ENCODE measurements around the gene RNPS1. TPM values are rescaled to one million over a fixed set of nuclear protein-coding genes. Genes with fewer than 3 reads are reported as not detected.
A peak's percentile ranks its signal among the peaks of the same experiment; 100 is the strongest.

The RNPS1 gene
- total RNA-seq, 1 experiment from 2014 or later = 164 TPM

DNA sequence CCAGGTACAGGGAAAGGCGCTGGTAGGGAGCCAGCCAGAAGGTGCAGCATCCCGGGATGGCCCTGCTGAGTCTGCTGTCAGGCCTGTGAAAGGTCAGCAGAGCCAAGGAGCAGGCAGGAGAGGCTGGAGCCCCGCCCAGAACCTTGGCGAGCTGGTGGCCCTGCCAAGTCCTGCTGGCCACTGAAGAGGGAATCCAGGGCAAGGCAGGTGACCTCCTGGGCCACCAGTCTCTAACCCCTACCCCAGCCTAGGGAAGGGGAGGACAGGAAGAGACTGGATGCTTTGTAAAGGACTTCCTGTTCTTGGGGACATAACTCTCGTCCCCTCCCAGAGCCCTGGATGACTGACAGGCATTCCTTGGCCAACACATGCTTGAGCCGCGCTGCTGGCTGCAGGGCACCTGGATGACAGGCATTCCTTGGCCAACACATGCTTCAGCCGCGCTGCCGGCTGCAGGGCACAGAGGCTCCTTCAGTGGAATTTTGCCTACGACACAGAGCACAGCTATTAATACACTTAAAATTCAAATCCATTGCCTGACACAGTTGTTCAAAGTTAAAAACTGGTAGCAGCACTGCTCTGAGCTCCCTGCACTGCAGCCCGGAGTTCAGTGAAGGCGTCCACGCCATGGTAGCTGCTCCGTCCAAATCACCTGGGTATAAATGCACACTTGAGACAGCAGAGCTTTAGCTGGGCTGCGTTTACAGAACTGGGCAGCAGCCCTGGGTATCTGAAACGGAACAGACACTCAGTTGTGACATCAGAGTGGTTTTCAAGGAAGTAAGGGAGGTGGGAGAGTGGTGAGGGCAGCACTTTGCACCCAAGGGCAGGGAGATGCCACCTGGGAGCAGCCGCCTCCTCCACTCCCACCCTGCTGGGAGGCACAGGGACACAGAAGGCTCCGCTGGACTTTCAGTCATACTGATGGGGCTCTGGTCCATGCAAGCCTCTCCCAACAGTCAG, 55.3 kb downstream of the RNPS1 start:
- Histone ChIP-seq H3K4me3 (peak overlapping the region; percentile 99), H3K27me3 (replicated peaks) (no peaks in the 10 kb centered on the region), H3K4me1 (replicated peaks) (peaks cover 17% of the 10 kb centered on the region), H3K27ac (no peak overlapping the region), H3K36me3 (peaks cover 56% of the 10 kb centered on the region), H3K9me3 (replicated peaks) (peaks cover 3% of the 10 kb centered on the region)
- no peak for DNase-seq (ENCODE audit: low read depth in 1 of 2, low spot score in 2 of 2)

DNA sequence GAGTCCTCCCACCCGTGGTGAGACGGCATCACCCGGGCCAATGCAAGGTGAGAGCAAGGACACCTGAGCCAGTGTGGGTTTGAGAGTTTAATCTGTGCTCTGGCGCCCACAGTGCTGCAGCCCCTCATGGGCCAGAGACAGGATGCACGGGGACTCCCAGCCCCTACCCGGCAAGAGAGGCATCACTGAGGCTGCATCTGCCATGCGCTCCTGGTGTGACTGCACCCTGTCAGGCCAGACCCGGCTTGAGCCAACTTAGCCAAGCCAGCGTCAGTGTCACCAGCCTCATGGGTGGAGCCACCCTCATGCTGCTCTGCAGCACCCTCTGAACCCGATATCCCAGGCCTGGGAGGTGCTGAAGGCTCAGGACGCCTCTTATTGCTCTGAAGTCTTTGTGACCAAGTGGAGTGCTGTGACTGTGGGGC, 56.0 kb downstream of the RNPS1 start:
- H3K36me3 ChIP-seq = peaks cover 64% of the 10 kb centered on the region
- no peak overlapping the region for H3K4me3 ChIP-seq
- H3K27me3 ChIP-seq (replicated peaks) = no peaks in the 10 kb centered on the region
- peaks cover 17% of the 10 kb centered on the region for H3K4me1 ChIP-seq (replicated peaks)
- H3K9me3 ChIP-seq (replicated peaks) = peaks cover 3% of the 10 kb centered on the region
- DNase-seq (ENCODE audit: low read depth in 1 of 2, low spot score in 2 of 2) = no peak
- H3K27ac ChIP-seq = no peak overlapping the region

DNA sequence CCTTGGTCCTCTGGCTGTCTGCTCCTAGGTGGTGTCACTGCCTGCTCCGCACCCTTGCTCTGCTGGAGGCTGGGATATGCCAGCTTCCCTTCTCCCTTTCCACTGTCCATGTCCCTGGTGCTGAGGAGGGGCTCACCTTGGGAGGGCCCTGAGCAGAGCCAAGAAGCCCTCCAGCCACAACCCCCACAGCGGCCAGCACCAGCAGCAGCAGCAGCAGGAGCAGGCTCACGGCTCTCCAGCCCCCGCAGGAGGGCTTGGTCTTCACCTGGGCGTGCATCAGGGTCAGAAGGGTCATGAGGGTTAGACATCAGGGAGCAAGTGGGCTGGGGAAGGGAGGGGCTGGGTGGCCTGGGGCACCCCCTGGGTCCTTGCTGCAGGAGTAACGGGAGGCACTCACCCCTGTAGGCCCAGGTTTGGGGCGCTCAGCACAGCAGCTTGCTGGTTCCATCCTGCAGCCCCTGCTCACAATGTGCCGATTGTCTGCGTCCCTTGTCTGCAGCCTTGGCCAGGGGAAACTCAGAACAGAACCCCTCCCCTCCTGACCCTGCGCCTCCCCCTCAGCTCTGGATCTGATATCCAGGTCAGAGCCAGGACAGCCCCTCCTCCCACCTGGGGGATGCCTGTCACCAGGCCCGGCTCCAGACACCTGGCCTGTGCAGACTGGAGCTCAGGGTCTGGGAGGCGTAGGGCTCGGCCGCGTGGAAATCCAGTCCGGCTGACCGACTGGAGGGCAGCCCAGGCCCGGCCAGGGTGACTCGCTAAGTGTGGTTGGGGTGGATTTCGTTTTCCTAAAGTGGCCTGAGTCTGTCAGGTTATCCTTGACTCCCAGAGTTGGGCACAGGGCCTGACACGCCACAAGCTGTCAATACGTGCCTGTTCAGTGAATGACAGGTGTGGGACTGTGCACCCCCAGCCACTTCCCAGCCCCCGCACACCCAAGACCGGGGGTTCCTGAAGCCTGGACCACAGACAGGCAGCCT, 57.2 kb downstream of the RNPS1 start, which contains the start of gene BRICD5:
TSS of gene BRICD5 (minus strand) at position 478 of the 980 bp plus-strand sequence. CDS start at position 448, 30 bp downstream.
- H3K36me3 ChIP-seq = peaks cover 67% of the 10 kb centered on the region
- H3K4me3 ChIP-seq = no peak within 1 kb of the TSS
- no peak for DNase-seq (ENCODE audit: low read depth in 1 of 2, low spot score in 2 of 2)
- H3K27ac ChIP-seq = no peak within 1 kb of the TSS
- no peaks in the 10 kb centered on the region for H3K27me3 ChIP-seq (replicated peaks)
- H3K9me3 ChIP-seq (replicated peaks) = peaks cover 3% of the 10 kb centered on the region
- peaks cover 25% of the 10 kb centered on the region for H3K4me1 ChIP-seq (replicated peaks)

DNA sequence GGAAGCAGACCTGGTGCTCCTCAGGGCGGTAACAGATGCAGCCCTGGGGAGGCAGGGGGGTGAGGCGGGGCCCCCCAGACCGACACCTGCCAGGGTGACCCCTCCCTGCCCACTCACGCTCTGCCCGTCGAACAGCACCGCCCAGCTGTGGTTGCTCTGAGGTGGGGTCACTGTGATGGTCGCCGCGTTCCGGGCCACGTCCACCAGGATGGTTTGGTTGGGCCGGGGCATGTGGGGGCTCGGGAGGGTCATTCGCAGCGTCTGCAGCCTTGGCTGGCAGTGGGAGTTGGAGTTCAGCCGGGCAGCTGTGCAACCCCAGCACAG, 58.0 kb downstream of the RNPS1 start:
- no peaks in the 10 kb centered on the region for H3K27me3 ChIP-seq (replicated peaks)
- no peak overlapping the region for H3K27ac ChIP-seq
- H3K4me1 ChIP-seq (replicated peaks) = peaks cover 26% of the 10 kb centered on the region
- peaks cover 3% of the 10 kb centered on the region for H3K9me3 ChIP-seq (replicated peaks)
- no peak overlapping the region for H3K4me3 ChIP-seq
- H3K36me3 ChIP-seq = peaks cover 70% of the 10 kb centered on the region
- DNase-seq (ENCODE audit: low read depth in 1 of 2, low spot score in 2 of 2) = no peak

DNA sequence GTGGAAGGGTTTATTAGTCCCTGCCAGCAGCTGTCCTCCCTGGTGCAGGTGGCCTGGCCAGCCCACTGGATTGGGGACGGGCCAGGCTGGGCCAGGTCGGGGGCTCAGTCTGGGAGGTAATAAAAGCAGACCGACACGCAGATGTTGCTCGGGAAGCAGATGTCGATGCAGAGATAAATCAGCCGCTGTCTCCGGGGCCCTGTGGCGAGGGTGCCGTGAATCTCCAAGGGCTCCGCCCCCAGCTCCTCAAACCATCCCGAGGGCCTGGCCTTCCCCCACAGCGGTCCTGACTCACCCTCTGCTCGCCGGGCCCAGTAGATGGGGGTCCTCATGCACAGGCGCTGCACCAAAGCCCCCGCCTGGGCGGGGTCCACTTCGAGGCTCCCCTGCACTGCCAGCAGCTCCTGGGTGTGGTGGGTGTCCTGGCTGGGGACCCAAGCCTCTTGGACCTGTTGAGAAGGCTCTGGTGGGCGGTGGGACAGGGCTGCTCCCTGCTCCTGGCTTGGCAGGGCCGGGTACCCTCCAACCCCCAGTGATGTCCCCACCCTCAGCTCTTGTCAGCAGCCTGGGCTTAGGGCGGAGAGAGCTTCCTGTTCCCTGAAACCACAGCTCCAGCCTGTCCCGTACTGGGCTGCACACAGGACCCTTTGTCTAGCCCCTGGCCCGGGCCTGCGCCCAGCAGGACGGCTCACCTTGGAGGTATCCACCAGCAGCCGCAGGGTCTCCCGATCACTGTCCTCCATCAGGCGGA, 58.5 kb downstream of the RNPS1 start:
- peaks cover 30% of the 10 kb centered on the region for H3K4me1 ChIP-seq (replicated peaks)
- H3K36me3 ChIP-seq = peaks cover 69% of the 10 kb centered on the region
- H3K4me3 ChIP-seq = no peak overlapping the region
- no peak overlapping the region for H3K27ac ChIP-seq
- peaks cover 3% of the 10 kb centered on the region for H3K9me3 ChIP-seq (replicated peaks)
- DNase-seq (ENCODE audit: low read depth in 1 of 2, low spot score in 2 of 2) = no peak
- H3K27me3 ChIP-seq (replicated peaks) = no peaks in the 10 kb centered on the region

DNA sequence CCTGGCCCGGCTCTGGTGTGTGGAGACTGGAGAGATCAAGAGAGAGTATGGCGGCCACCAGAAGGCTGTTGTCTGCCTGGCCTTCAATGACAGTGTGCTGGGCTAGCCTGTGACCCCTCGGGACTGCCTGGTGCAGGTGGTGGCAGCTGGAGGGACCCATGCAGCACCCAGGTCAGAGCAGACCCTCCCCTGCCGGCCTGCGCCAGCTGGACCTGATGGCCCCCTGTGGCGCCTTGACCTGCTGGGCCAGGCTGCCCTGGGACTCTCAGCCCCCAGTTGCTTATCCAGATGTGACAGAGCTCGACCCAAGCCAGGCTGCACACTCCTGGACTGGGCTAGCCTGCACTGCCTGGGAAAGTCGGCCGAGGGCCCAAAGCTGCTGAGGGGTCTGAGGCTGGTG, 59.2 kb downstream of the RNPS1 start:
- H3K9me3 ChIP-seq (replicated peaks) = no peaks in the 10 kb centered on the region; the same call in 1 of the 2 replicates
- no peak for DNase-seq (ENCODE audit: low read depth in 1 of 2, low spot score in 2 of 2)
- peaks cover 26% of the 10 kb centered on the region for H3K4me1 ChIP-seq (replicated peaks)
- peaks cover 66% of the 10 kb centered on the region for H3K36me3 ChIP-seq
- no peaks in the 10 kb centered on the region for H3K27me3 ChIP-seq (replicated peaks)
- no peak overlapping the region for H3K27ac ChIP-seq
- H3K4me3 ChIP-seq = no peak overlapping the region

DNA sequence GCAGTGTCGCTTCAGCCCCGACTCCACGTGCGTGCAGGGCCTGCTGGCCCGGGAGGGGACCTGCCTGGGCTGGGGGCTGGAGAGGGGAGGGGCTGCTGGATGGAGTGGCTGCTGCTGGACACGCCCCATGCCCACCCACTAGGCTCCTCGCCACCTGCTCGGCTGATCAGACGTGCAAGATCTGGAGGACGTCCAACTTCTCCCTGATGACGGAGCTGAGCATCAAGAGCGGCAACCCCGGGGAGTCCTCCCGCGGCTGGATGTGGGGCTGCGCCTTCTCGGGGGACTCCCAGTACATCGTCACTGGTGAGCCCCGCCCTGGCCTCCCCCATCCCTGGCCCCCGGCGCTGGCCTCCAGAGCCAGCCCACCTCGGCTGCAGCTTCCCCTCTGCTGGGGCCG, 59.6 kb downstream of the RNPS1 start:
- no peaks in the 10 kb centered on the region for H3K27me3 ChIP-seq (replicated peaks)
- no peaks in the 10 kb centered on the region; the same call in 1 of the 2 replicates for H3K9me3 ChIP-seq (replicated peaks)
- peaks cover 22% of the 10 kb centered on the region for H3K4me1 ChIP-seq (replicated peaks)
- H3K4me3 ChIP-seq = no peak overlapping the region
- no peak overlapping the region for H3K27ac ChIP-seq
- no peak for DNase-seq (ENCODE audit: low read depth in 1 of 2, low spot score in 2 of 2)
- peaks cover 64% of the 10 kb centered on the region for H3K36me3 ChIP-seq

DNA sequence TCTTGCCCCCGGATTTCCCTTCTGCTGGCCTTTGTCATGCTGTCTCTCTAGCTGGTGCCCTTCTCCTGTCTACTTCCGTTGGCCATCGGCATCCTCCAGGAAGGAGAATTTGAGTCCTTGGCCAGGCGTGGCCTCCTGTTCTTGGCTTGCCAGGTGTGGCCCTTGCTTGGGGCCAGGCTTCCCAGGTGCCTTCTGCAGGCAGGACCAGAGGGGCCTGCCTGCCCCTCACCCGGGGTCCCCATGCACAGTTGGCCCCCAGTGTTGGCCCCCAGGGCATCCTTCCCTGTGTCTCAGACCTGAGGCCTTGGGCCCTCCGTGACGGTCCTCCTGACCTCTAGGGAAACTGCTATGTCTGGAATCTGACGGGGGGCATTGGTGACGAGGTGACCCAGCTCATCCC, 60.1 kb downstream of the RNPS1 start:
- Histone ChIP-seq H3K27me3 (replicated peaks) (no peaks in the 10 kb centered on the region), H3K36me3 (peaks cover 60% of the 10 kb centered on the region), H3K4me1 (replicated peaks) (peaks cover 18% of the 10 kb centered on the region), H3K4me3 (no peak overlapping the region), H3K27ac (no peak overlapping the region), H3K9me3 (replicated peaks) (no peaks in the 10 kb centered on the region; the same call in 1 of the 2 replicates)
- DNase-seq (ENCODE audit: low read depth in 1 of 2, low spot score in 2 of 2) = no peak

DNA sequence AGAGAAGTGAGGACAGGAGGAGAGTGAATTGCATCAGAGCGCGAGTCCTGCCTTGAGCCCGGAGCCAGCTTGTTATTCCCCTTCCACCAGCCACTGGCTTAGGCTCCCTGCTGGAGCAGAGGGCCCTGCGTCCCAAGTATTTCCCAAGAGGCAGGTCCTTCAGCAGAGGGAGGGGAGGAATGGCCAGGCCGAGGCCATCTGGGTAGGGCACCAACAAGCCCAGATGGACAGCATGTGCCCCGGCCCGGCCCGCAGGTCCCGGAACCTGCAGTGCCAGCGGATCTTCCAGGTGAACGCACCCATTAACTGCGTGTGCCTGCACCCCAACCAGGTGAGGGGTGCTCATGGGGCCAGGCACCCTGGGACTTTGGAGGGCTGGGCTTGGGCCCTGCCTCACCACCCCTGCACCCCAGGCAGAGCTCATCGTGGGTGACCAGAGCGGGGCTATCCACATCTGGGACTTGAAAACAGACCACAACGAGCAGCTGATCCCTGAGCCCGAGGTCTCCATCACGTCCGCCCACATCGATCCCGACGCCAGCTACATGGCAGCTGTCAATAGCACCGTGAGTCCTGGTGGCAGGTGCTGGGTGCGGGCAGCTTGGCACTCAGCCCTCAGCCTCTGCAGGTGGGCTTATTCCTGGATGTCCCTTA, 61.0 kb downstream of the RNPS1 start:
- peaks cover 13% of the 10 kb centered on the region for H3K4me1 ChIP-seq (replicated peaks)
- no peak overlapping the region for H3K27ac ChIP-seq
- no peak overlapping the region for H3K4me3 ChIP-seq
- H3K27me3 ChIP-seq (replicated peaks) = no peaks in the 10 kb centered on the region
- H3K9me3 ChIP-seq (replicated peaks) = no peaks in the 10 kb centered on the region
- DNase-seq (ENCODE audit: low read depth in 1 of 2, low spot score in 2 of 2) = no peak
- peaks cover 50% of the 10 kb centered on the region for H3K36me3 ChIP-seq

DNA sequence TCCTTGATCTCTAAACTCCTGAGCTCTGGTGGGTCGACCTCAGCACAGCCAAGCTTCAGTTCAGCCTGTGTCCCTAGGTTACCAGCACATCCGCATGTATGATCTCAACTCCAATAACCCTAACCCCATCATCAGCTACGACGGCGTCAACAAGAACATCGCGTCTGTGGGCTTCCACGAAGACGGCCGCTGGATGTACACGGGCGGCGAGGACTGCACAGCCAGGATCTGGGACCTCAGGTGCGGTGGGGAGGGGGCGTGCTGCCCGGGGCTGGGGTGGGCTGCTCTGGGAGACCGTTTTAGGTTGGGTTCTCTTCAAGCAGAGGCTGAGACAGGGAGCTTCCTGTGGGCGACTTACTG, 61.5 kb downstream of the RNPS1 start:
- Histone ChIP-seq H3K27me3 (replicated peaks) (no peaks in the 10 kb centered on the region), H3K36me3 (peaks cover 45% of the 10 kb centered on the region), H3K9me3 (replicated peaks) (no peaks in the 10 kb centered on the region), H3K4me3 (peak overlapping the region; percentile 96; the same call in 1 of the 2 replicates), H3K27ac (no peak overlapping the region), H3K4me1 (replicated peaks) (peaks cover 13% of the 10 kb centered on the region)
- no peak for DNase-seq (ENCODE audit: low read depth in 1 of 2, low spot score in 2 of 2)

DNA sequence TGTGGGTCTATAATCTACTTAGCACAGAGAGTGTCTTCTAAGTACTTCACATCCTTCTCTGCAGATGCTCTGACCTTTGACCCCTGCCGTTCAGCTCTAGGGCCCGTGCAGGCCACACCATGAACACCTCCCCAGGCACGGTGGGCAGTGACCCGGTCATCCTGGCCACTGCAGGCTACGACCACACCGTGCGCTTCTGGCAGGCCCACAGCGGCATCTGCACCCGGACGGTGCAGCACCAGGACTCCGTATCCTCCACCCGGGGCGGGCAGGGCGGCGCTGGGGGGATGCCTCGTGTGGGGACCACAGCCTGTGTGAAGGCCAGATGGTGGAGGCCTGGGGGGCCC, 62.0 kb downstream of the RNPS1 start:
- no peaks in the 10 kb centered on the region for H3K9me3 ChIP-seq (replicated peaks)
- H3K27ac ChIP-seq = no peak overlapping the region; the same call in 1 of the 2 replicates
- no peaks in the 10 kb centered on the region for H3K27me3 ChIP-seq (replicated peaks)
- peak overlapping the region; percentile 96 for H3K4me3 ChIP-seq
- peaks cover 44% of the 10 kb centered on the region for H3K36me3 ChIP-seq
- no peak for DNase-seq (ENCODE audit: low read depth in 1 of 2, low spot score in 2 of 2)
- H3K4me1 ChIP-seq (replicated peaks) = peaks cover 13% of the 10 kb centered on the region

DNA sequence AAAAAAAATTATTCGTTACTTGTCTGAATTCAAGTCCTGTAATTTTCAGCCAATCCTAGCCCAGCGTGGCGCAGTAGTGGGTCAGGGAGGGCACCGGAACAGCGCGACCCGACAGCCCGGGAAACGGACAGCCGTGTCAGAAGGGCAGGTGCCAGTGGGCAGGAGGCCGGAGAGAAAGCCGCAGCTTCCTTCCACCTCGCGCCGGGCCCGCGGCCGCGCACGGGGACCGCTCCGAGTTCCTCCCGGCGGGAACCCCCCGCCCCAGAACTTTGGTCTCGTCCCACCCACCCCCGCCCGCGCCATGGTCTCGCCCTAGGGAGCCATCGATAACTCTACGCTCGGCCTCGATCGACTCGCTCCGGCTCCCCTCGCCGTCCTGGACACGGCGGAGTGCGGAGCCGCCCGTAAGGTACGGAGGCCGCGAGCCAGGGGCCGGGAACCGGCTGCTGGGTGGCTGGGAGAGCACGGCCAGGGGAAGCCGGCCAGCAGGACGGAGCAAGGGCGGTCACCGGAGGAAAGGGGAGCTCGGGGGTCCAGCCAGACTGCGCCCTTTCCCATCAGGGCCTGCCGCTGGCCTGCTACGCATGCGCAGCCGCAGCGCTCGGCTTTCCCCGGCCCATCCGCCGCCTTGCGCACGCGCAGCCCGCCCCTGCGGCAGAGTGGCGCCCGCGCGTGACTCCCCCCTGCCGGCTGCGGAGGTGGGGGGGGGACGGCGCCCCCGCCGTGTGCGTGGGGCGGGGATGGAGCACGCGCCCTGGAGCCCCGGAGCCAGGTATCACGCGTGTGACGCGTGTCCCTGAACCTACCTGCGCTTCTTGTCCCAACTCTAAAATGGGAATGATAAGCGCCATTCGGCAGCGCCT, 62.6 kb downstream of the RNPS1 start, which contains the start of gene MLST8:
TSS of gene MLST8 (plus strand) at position 351 of the 863 bp plus-strand sequence. CDS start 632 bp downstream, outside the sequence.
- H3K9me3 ChIP-seq (replicated peaks) = no peaks in the 10 kb centered on the region
- peak within 1 kb of the TSS; percentile 96 for H3K4me3 ChIP-seq
- no peaks in the 10 kb centered on the region for H3K27me3 ChIP-seq (replicated peaks)
- peak; percentile 83 to 97 for DNase-seq (ENCODE audit: low read depth in 1 of 2, low spot score in 2 of 2)
- peak within 1 kb of the TSS; percentile 90 for H3K27ac ChIP-seq
- H3K4me1 ChIP-seq (replicated peaks) = peaks cover 13% of the 10 kb centered on the region
- H3K36me3 ChIP-seq = peaks cover 40% of the 10 kb centered on the region
